Measurements from ENCODE around the gene TNFSF8. TPM values are rescaled to one million over a fixed set of nuclear protein-coding genes. Genes with fewer than 3 reads are reported as not detected.

The TNFSF8 gene
- total and polyA plus RNA-seq, 2 of the 8 experiments (the other 6 are each of a cell fraction or from before 2014, with no cell fraction given) = not detected

- Histone ChIP-seq H4K5ac (ENCODE audit: insufficient read length, low read depth, low read length) (no peak overlapping the region), H3K79me2 (ENCODE audit: control insufficient read depth in 1 of 2, insufficient read depth in 2 of 2, low read length in 2 of 2) (no peaks in the 10 kb centered on the region)
- TF ChIP-seq POU5F1 (IDR thresholded peaks at IDR 0.05; ENCODE audit: low read depth, low read length) (no peak), CHD1 (IDR thresholded peaks at IDR 0.05; ENCODE audit: low read depth, low read length) (no peak), CEBPB (IDR thresholded peaks at IDR 0.05; ENCODE audit: low read depth, low read length) (no peak), SAP30 (IDR thresholded peaks at IDR 0.05; ENCODE audit: insufficient read depth, insufficient replicate concordance, low read length) (no peak), JUN (IDR thresholded peaks at IDR 0.05; ENCODE audit: low read depth, low read length) (no peak), SRF (IDR thresholded peaks at IDR 0.05; ENCODE audit: low read depth, low read length) (no peak), RXRA (IDR thresholded peaks at IDR 0.05; ENCODE audit: insufficient read depth, low read depth, low read length) (no peak), TEAD4 (IDR thresholded peaks at IDR 0.05; ENCODE audit: low read depth, low read length) (no peak), NRF1 (IDR thresholded peaks at IDR 0.05; ENCODE audit: low read depth, low read length) (no peak), GTF2F1 (IDR thresholded peaks at IDR 0.05; ENCODE audit: borderline replicate concordance, low read depth, low read length) (no peak), BRCA1 (IDR thresholded peaks at IDR 0.05; ENCODE audit: low read depth, low read length) (no peak), ASH2L (IDR thresholded peaks at IDR 0.05; ENCODE audit: low read length) (no peak)
- TF ChIP-seq, protein P1, sequence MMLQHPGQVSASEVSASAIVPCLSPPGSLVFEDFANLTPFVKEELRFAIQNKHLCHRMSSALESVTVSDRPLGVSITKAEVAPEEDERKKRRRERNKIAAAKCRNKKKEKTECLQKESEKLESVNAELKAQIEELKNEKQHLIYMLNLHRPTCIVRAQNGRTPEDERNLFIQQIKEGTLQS (IDR thresholded peaks at IDR 0.05; ENCODE audit: insufficient read depth, low read depth, low read length) = no peak
Observed at GRCh38 chr9:114958021-114958843, 27.8 kb upstream of the TNFSF8 start.

More at GRCh38 chr9:114958021-114958843, 27.8 kb upstream of the TNFSF8 start:
- Histone ChIP-seq H3K27me3 (replicated peaks in 1 of 4; ENCODE audit: control insufficient read depth in 3 of 4, extremely low read depth in 1 of 4, insufficient read depth in 3 of 4, low read length in 3 of 4) (no peaks in the 10 kb centered on the region; a peak in 1 of 7 replicates), H2BK20ac (ENCODE audit: low read length) (no peak overlapping the region), H2AK5ac (ENCODE audit: low read depth, low read length) (no peak overlapping the region), H3K23ac (ENCODE audit: insufficient read length) (no peak overlapping the region), H4K8ac (ENCODE audit: extremely low read depth, insufficient read depth, low read length) (no peak overlapping the region), H2BK120ac (replicated peaks; ENCODE audit: low read depth, low read length) (no peak overlapping the region), H3K27ac (ENCODE audit: low read depth, low read length) (no peak overlapping the region), H3K14ac (ENCODE audit: insufficient read length) (no peak overlapping the region), H3K4ac (replicated peaks; ENCODE audit: insufficient read length, low read depth, low read length) (no peak overlapping the region), H3K18ac (ENCODE audit: extremely low read depth, low read length) (no peak overlapping the region), H3K36me3 (ENCODE audit: control insufficient read depth in 2 of 4, insufficient read depth in 4 of 4, low read length in 3 of 4) (no peaks in the 10 kb centered on the region), H3K4me2 (ENCODE audit: insufficient read depth in 1 of 2, low read depth in 2 of 2, low read length in 2 of 2) (no peak overlapping the region), H3K23me2 (ENCODE audit: low read depth, low read length) (no peaks in the 10 kb centered on the region; the same call in 1 of the 2 replicates), H2AFZ (ENCODE audit: low read length) (no peak overlapping the region), H3K79me1 (ENCODE audit: low read depth, low read length) (no peaks in the 10 kb centered on the region), H2BK12ac (ENCODE audit: low read depth, low read length) (no peak overlapping the region), H3K9ac (replicated peaks in 1 of 4; ENCODE audit: extremely low read depth in 1 of 4, low read depth in 3 of 4, low read length in 3 of 4) (no peak overlapping the region), H2BK5ac (ENCODE audit: low read depth, low read length) (no peak overlapping the region), H3K4me3 (ENCODE audit: extremely low read depth in 1 of 4, insufficient read depth in 2 of 4, low read depth in 3 of 4, low read length in 4 of 4) (no peak overlapping the region), H3K4me1 (replicated peaks in 1 of 4; ENCODE audit: control insufficient read depth in 3 of 4, insufficient read depth in 4 of 4, low read length in 3 of 4) (no peaks in the 10 kb centered on the region), H3K56ac (replicated peaks; ENCODE audit: insufficient read length, low read depth, low read length) (no peak overlapping the region), H3K9me3 (ENCODE audit: insufficient read depth in 2 of 2, low read depth in 1 of 2, low read length in 1 of 2) (peaks cover 3% of the 10 kb centered on the region in 2 experiments; a peak in 2 of 4 replicates), H4K91ac (replicated peaks; ENCODE audit: insufficient read length, low read length) (no peak overlapping the region), H4K20me1 (replicated peaks in 1 of 2; ENCODE audit: control insufficient read depth in 1 of 2, insufficient read depth in 2 of 2, low read length in 2 of 2) (no peaks in the 10 kb centered on the region), H2BK15ac (ENCODE audit: low read length) (no peak overlapping the region)
- 88% methylated on average over 12 of the region's 12 CpGs; no CpG with 5 or more reads in 1 of the 2 experiments for WGBS, 2 experiments (ENCODE audit: extremely low coverage in 1 of 2, insufficient coverage in 1 of 2, insufficient read length in 1 of 2, insufficient replicate concordance in 2 of 2, low coverage in 1 of 2, low lambda C conversion rate in 2 of 2, missing lambda C conversion rate in 1 of 2)
- FAIRE-seq (no peak), DNase-seq (ENCODE audit: low read depth in 1 of 2, low spot score in 2 of 2) (no peak)
- ChIA-PET CTCF (ENCODE audit: partially characterized antibody) (no interaction called here), POLR2A (ENCODE audit: partially characterized antibody) (no interaction called here)

Measured in H1 (cell line).